ENCODE results near the gene DACT3.

Gene DACT3

GRCh38 chr19:46661020-46661731 lies at the start of gene DACT3:
DACT3 (minus strand) TSS chr19:46661182; CDS start chr19:46661064, 118 bp downstream.
- peak; percentile 99 to 100 for DNase-seq (ENCODE audit: low read depth in 2 of 2)

- no peak for DNase-seq (ENCODE audit: low read depth in 2 of 2)
These were observed 49.7 kb upstream of the DACT3 start for GRCh38 chr19:46710687-46711086.

GRCh38 chr19:46704379-46705076 lies 43.5 kb upstream of the DACT3 start:
- DNase-seq (ENCODE audit: low read depth in 2 of 2): peak; percentile 9 to 14

- DNase-seq (ENCODE audit: low read depth in 2 of 2): no peak
These were observed 39.7 kb upstream of the DACT3 start for GRCh38 chr19:46700704-46701103.

- no peak for DNase-seq (ENCODE audit: low read depth in 2 of 2)
These were observed 37.7 kb upstream of the DACT3 start for GRCh38 chr19:46698395-46699321.

GRCh38 chr19:46697204-46697960 lies 36.4 kb upstream of the DACT3 start:
- DNase-seq (ENCODE audit: low read depth in 2 of 2): peak; percentile 29 to 36

GRCh38 chr19:46696866-46697203 lies 35.9 kb upstream of the DACT3 start:
- no peak for DNase-seq (ENCODE audit: low read depth in 2 of 2)

- no peak for DNase-seq (ENCODE audit: low read depth in 2 of 2)
These were observed 35.1 kb upstream of the DACT3 start for GRCh38 chr19:46696052-46696451.

GRCh38 chr19:46693760-46694159 lies 32.8 kb upstream of the DACT3 start:
- no peak for DNase-seq (ENCODE audit: low read depth in 2 of 2)

- no peak for DNase-seq (ENCODE audit: low read depth in 2 of 2)
These were observed 32.1 kb upstream of the DACT3 start for GRCh38 chr19:46692918-46693722.

- DNase-seq (ENCODE audit: low read depth in 2 of 2): no peak
These were observed 31.0 kb upstream of the DACT3 start for GRCh38 chr19:46691948-46692347.

- no peak for DNase-seq (ENCODE audit: low read depth in 2 of 2)
These were observed 30.1 kb upstream of the DACT3 start for GRCh38 chr19:46691104-46691503.

GRCh38 chr19:46689358-46689757 lies 28.4 kb upstream of the DACT3 start:
- DNase-seq (ENCODE audit: low read depth in 2 of 2): no peak

GRCh38 chr19:46687438-46688145 lies 26.6 kb upstream of the DACT3 start:
- DNase-seq (ENCODE audit: low read depth in 2 of 2): no peak

- no peak for DNase-seq (ENCODE audit: low read depth in 2 of 2)
These were observed 24.2 kb upstream of the DACT3 start for GRCh38 chr19:46685189-46685588.

GRCh38 chr19:46678110-46678732 lies 17.2 kb upstream of the DACT3 start:
- DNase-seq (ENCODE audit: low read depth in 2 of 2): no peak

GRCh38 chr19:46674416-46675178 lies 13.6 kb upstream of the DACT3 start:
- no peak for DNase-seq (ENCODE audit: low read depth in 2 of 2)

- no peak for DNase-seq (ENCODE audit: low read depth in 2 of 2)
These were observed 9.8 kb upstream of the DACT3 start for GRCh38 chr19:46670813-46671212.

- DNase-seq (ENCODE audit: low read depth in 2 of 2): no peak
These were observed 7.7 kb upstream of the DACT3 start for GRCh38 chr19:46668662-46669061.

Data from fibroblast of skin of left quadriceps (primary cell).